H1 (cell line): ENCODE measurements around the gene WDR37. TPM values are rescaled to one million over a fixed set of nuclear protein-coding genes. Genes with fewer than 3 reads are reported as not detected.

ENCODE experiments used
- CTCF ChIA-PET: fragments of 300-600 bp; sonication (Branson Sonifier 250); formaldehyde crosslinking; loops from one replicate; lab custom pipeline; 2021; ENCODE audit not compliant: partially characterized antibody; lab: Charles Lee
- POLR2A ChIA-PET: fragments of 300-600 bp; sonication (Branson Sonifier 250); formaldehyde crosslinking; loops from one replicate; lab custom pipeline; 2021; ENCODE audit warnings: inconsistent platforms; ENCODE audit not compliant: partially characterized antibody; lab: Charles Lee
- DNase-seq, 2 experiments: peaks; one replicate each; pipeline versions ENCODE4 v3.0.0 to v3.0.0-alpha.2; 2010 to 2022; ENCODE audit warnings: low spot score in 2 of 2, low read depth in 1 of 2, mixed read lengths in 1 of 2
- FAIRE-seq: peaks from 2 replicates; lab custom pipeline; 2011; peaks lifted over from hg19 to GRCh38; lab: Jason Lieb, UNC
- H2AFZ ChIP-seq: 2 replicates; pipeline ENCODE4 v1.8.1; 2012; ENCODE audit warnings: low read length, inconsistent platforms
- H2AK5ac ChIP-seq: 2 replicates; pipeline ENCODE4 v1.6.1; 2013; ENCODE audit warnings: low read depth, low read length
- H2BK120ac ChIP-seq: replicated peaks from 2 replicates; pipeline ENCODE3; 2013; ENCODE audit warnings: low read depth, low read length, inconsistent platforms
- H2BK12ac ChIP-seq: 2 replicates; pipeline ENCODE4 v1.6.1; 2013; ENCODE audit warnings: low read depth, low read length
- H2BK15ac ChIP-seq: 2 replicates; pipeline ENCODE4 v1.6.1; 2013; ENCODE audit warnings: low read length
- H2BK20ac ChIP-seq: 2 replicates; pipeline ENCODE4 v1.6.1; 2013; ENCODE audit warnings: low read length
- H2BK5ac ChIP-seq: 2 replicates; pipeline ENCODE4 v1.6.1; 2013; ENCODE audit warnings: low read depth, low read length
- H3K14ac ChIP-seq: 2 replicates; pipeline ENCODE4 v1.6.1; 2013; ENCODE audit warnings: inconsistent platforms; ENCODE audit not compliant: insufficient read length
- H3K18ac ChIP-seq: 2 replicates; pipeline ENCODE4 v1.6.1; 2013; ENCODE audit warnings: low read length; ENCODE audit errors: extremely low read depth
- H3K23ac ChIP-seq: 2 replicates; pipeline ENCODE4 v1.6.1; 2013; ENCODE audit warnings: inconsistent platforms; ENCODE audit not compliant: insufficient read length
- H3K23me2 ChIP-seq: 2 replicates; pipeline ENCODE4 v1.6.1; 2013; ENCODE audit warnings: low read depth, low read length
- H3K27ac ChIP-seq: 2 replicates; pipeline ENCODE4 v1.6.1; 2011; ENCODE audit warnings: low read depth, low read length, inconsistent platforms
- H3K27me3 ChIP-seq, 4 experiments: replicated peaks in 1 of 4; 1 replicate in 1 of 4; 2 replicates in 3 of 4; pipeline versions ENCODE4 v1.6.1 to v1.8.1; 2011 to 2013; ENCODE audit warnings: low read length in 3 of 4, mild to moderate bottlenecking in 3 of 4, inconsistent platforms in 2 of 4, mixed read lengths in 2 of 4, moderate library complexity in 1 of 4; ENCODE audit not compliant: control insufficient read depth in 3 of 4, insufficient read depth in 3 of 4; ENCODE audit errors: extremely low read depth in 1 of 4
- H3K36me3 ChIP-seq, 4 experiments: 2 replicates each; pipeline versions ENCODE4 v1.6.1 to v1.8.1; 2011 to 2013; ENCODE audit warnings: mild to moderate bottlenecking in 4 of 4, low read length in 3 of 4, moderate library complexity in 2 of 4, control low read depth in 1 of 4, inconsistent platforms in 1 of 4; ENCODE audit not compliant: insufficient read depth in 4 of 4, control insufficient read depth in 2 of 4
- H3K4ac ChIP-seq: replicated peaks from 2 replicates; pipeline ENCODE3; 2013; ENCODE audit warnings: low read length, low read depth, mixed read lengths, inconsistent platforms; ENCODE audit not compliant: insufficient read length
- H3K4me1 ChIP-seq, 4 experiments: replicated peaks in 1 of 4; 1 replicate in 1 of 4; 2 replicates in 3 of 4; pipeline versions ENCODE4 v1.6.1 to v1.8.1; 2011 to 2013; ENCODE audit warnings: low read length in 3 of 4, inconsistent platforms in 2 of 4, mixed read lengths in 1 of 4; ENCODE audit not compliant: insufficient read depth in 4 of 4, control insufficient read depth in 3 of 4
- H3K4me2 ChIP-seq, 2 experiments: 2 replicates each; pipeline versions ENCODE4 v1.6.1 to v1.8.1; 2011 to 2013; ENCODE audit warnings: low read depth in 2 of 2, low read length in 2 of 2, control low read depth in 1 of 2, inconsistent platforms in 1 of 2, mild to moderate bottlenecking in 1 of 2; ENCODE audit not compliant: insufficient read depth in 1 of 2
- H3K4me3 ChIP-seq, 4 experiments: fragments of 200-600, 300-600 bp in 1 of 4; sonication (generic), shearing (Covaris generic), sonication (Bioruptor Twin) in 1 of 4; 2 replicates each; pipeline versions ENCODE4 v1.5.1 to v1.8.1; 2011 to 2016; ENCODE audit warnings: low read length in 4 of 4, low read depth in 3 of 4, control low read depth in 2 of 4, inconsistent platforms in 2 of 4, mild to moderate bottlenecking in 2 of 4, mixed read lengths in 1 of 4, moderate library complexity in 1 of 4; ENCODE audit not compliant: insufficient read depth in 2 of 4; ENCODE audit errors: extremely low read depth in 1 of 4
- H3K56ac ChIP-seq: replicated peaks from 2 replicates; pipeline ENCODE3; 2013; ENCODE audit warnings: low read depth, mild to moderate bottlenecking, mixed read lengths, low read length, inconsistent platforms; ENCODE audit not compliant: insufficient read length
- H3K79me1 ChIP-seq: 2 replicates; pipeline ENCODE4 v1.6.1; 2013; ENCODE audit warnings: low read depth, low read length, control low read depth
- H3K79me2 ChIP-seq, 2 experiments: 2 replicates each; pipeline versions ENCODE4 v1.6.1 to v1.8.1; 2012 to 2013; ENCODE audit warnings: low read length in 2 of 2, mild to moderate bottlenecking in 2 of 2, inconsistent platforms in 1 of 2; ENCODE audit not compliant: insufficient read depth in 2 of 2, control insufficient read depth in 1 of 2
- H3K9ac ChIP-seq, 4 experiments: replicated peaks in 1 of 4; 1 replicate in 1 of 4; 2 replicates in 3 of 4; pipeline versions ENCODE4 v1.6.1 to v1.8.1; 2011 to 2013; ENCODE audit warnings: low read depth in 3 of 4, low read length in 3 of 4, control low read depth in 2 of 4, mild to moderate bottlenecking in 2 of 4, moderate library complexity in 2 of 4, inconsistent platforms in 1 of 4; ENCODE audit errors: extremely low read depth in 1 of 4
- H3K9me3 ChIP-seq, 2 experiments: 2 replicates each; pipeline versions ENCODE4 v1.6.1 to v1.8.1; 2012 to 2013; ENCODE audit warnings: mild to moderate bottlenecking in 2 of 2, moderate library complexity in 2 of 2, control low read depth in 1 of 2, inconsistent platforms in 1 of 2, low read depth in 1 of 2, low read length in 1 of 2, mixed read lengths in 1 of 2; ENCODE audit not compliant: insufficient read depth in 2 of 2
- H4K20me1 ChIP-seq, 2 experiments: replicated peaks in 1 of 2; 2 replicates each; pipeline versions ENCODE3 to v1.8.1; 2011 to 2013; ENCODE audit warnings: inconsistent platforms in 2 of 2, low read length in 2 of 2, mild to moderate bottlenecking in 1 of 2; ENCODE audit not compliant: insufficient read depth in 2 of 2, control insufficient read depth in 1 of 2
- H4K5ac ChIP-seq: 2 replicates; pipeline ENCODE4 v1.6.1; 2013; ENCODE audit warnings: low read length, low read depth, mixed read lengths, inconsistent platforms; ENCODE audit not compliant: insufficient read length
- H4K8ac ChIP-seq: 2 replicates; pipeline ENCODE4 v1.8.0; 2013; ENCODE audit warnings: mild to moderate bottlenecking, moderate library complexity, low read length, inconsistent platforms; ENCODE audit not compliant: insufficient read depth; ENCODE audit errors: extremely low read depth
- H4K91ac ChIP-seq: replicated peaks from 2 replicates; pipeline ENCODE3; 2013; ENCODE audit warnings: low read length, mixed read lengths, inconsistent platforms; ENCODE audit not compliant: insufficient read length
- BRCA1 ChIP-seq: IDR thresholded peaks from 2 replicates; pipeline ENCODE4 v1.6.1; 2012; ENCODE audit warnings: low read depth, low read length, improper control_type of control experiment
- CBX5 ChIP-seq: fragments of 300-800, 300-1000 bp; sonication (generic); IDR thresholded peaks from 2 replicates; pipeline ENCODE4 v1.7.1; 2016; ENCODE audit warnings: antibody characterized with exemption, low read length, low read depth
- CREB1 ChIP-seq: IDR thresholded peaks from 2 replicates; pipeline ENCODE4 v1.6.1; 2012; ENCODE audit warnings: inconsistent platforms
- SUZ12 ChIP-seq: fragments of 200-600 bp; sonication (generic); IDR thresholded peaks from 2 replicates; pipeline ENCODE4 v1.6.1; 2012; ENCODE audit warnings: mild to moderate bottlenecking, inconsistent platforms, low read length, moderate library complexity, mixed read lengths
- WGBS, 2 experiments: shearing (Covaris generic) in 1 of 2; methylation state at CpG; one replicate each; pipeline versions ENCODE4 v1.1.6 to v1.1.7; 2013 to 2015; ENCODE audit warnings: low lambda C conversion rate in 2 of 2, mixed read lengths in 2 of 2, inconsistent platforms in 1 of 2, low coverage in 1 of 2, missing lambda C conversion rate in 1 of 2; ENCODE audit not compliant: insufficient replicate concordance in 2 of 2, insufficient coverage in 1 of 2, insufficient read length in 1 of 2; ENCODE audit errors: extremely low coverage in 1 of 2, missing lambda C conversion rate in 1 of 2; 5-methylcytosine and 5-hydroxymethylcytosine counted together
- polyA plus RNA-seq, 7 experiments: library from polyadenylated mRNA; depleted of rRNA in 3 of 7; stranded (reverse) in 5 of 7; unstranded in 2 of 7; fragments of >200 nt in 5 of 7; fragments of 200-250 nt in 2 of 7; gene quantifications; 1 replicate in 5 of 7; 2 replicates in 1 of 7; 4 replicates in 1 of 7; pipeline versions ENCODE4 v1.2.1 to v1.2.3, GENCODE V29; 2011 to 2013; ENCODE audit warnings: missing spikeins in 2 of 7, mixed read lengths in 2 of 7
- total RNA-seq: library from RNA; stranded (reverse); fragmentation: NEBNext Ultra II Directional; extraction: Animal tissue kit (Norgen Biotek cat#: 25700); gene quantifications from 2 replicates; pipeline ENCODE4 v1.2.1, GENCODE V29; 2021

Gene WDR37
- total and polyA plus RNA-seq, 2 of the 8 experiments (the other 6 are each of a cell fraction or from before 2014, with no cell fraction given) = 9.6 to 12.0 TPM

DNA sequence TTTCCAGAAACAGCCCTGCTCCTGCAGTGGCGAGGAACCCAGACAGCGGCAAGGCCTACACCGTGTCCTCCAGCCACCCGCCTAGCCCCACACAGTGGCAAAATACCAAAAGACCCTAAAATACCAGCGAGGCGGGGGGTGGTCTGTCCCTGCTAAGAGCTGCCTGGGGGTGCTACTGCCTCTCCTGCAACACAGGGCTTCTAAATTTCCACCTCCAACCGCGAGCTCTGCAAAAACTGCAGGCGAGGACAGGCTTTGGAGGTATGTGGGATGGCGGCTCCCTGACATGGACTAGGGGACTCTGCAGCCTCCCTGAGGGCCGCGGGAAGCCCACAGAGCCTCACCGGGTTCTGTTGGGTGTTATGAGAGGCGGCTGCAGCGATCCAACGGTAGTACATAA is 122.3 kb downstream of the WDR37 start:
- Histone ChIP-seq H3K9me3 (no peaks in the 10 kb centered on the region), H4K8ac (no peak overlapping the region), H4K20me1 (no peaks in the 10 kb centered on the region), H3K23ac (no peak overlapping the region), H3K9ac (no peak overlapping the region), H3K56ac (no peak overlapping the region), H3K27ac (no peak overlapping the region), H4K5ac (no peak overlapping the region), H3K4me3 (no peak overlapping the region), H3K4ac (no peak overlapping the region), H3K79me2 (no peaks in the 10 kb centered on the region), H3K18ac (no peak overlapping the region), H2BK5ac (no peak overlapping the region), H3K79me1 (no peaks in the 10 kb centered on the region), H2AFZ (no peak overlapping the region), H3K4me2 (no peak overlapping the region), H2BK15ac (no peak overlapping the region), H3K14ac (no peak overlapping the region), H2BK120ac (no peak overlapping the region), H3K4me1 (peaks cover 0 to 7% (median 3%) of the 10 kb centered on the region in 4 experiments; a peak in 2 of 7 replicates), H4K91ac (no peak overlapping the region), H3K23me2 (no peaks in the 10 kb centered on the region), H3K27me3 (no peaks in the 10 kb centered on the region), H2BK20ac (no peak overlapping the region), H3K36me3 (no peaks in the 10 kb centered on the region), H2AK5ac (no peak overlapping the region)
- DNase-seq (no peak), FAIRE-seq (no peak)
- CTCF ChIA-PET = interaction anchor here (0.7 to 1.3 kb wide), 5 partner anchors 16 to 182 kb away, joined by 3 to 4 read pairs (median 4); no protein-coding TSS in a partner anchor
- POLR2A ChIA-PET = no interaction called here
- WGBS, 2 experiments = 94% methylated on average over 16 of the region's 16 CpGs; no CpG with 5 or more reads in 1 of the 2 experiments
- TF ChIP-seq BRCA1 (no peak), CBX5 (no peak), SUZ12 (no peak), CREB1 (no peak)
- TF ChIP-seq, all 59 proteins: peak for 0
- no peak overlapping the region for H2BK12ac ChIP-seq
